ENCODE results near the gene EEF1AKMT4. TPM values are rescaled to one million over a fixed set of nuclear protein-coding genes. Genes with fewer than 3 reads are reported as not detected.

The EEF1AKMT4 gene
- 5.7 TPM for polyA plus RNA-seq (2012; ENCODE audit: low read depth, missing spikeins)

GRCh38 chr3:184249412-184250166 lies at the start of gene EEF1AKMT4:
Gene EEF1AKMT4, plus strand, starts transcription at chr3:184249672. Its CDS starts 23 bp downstream, at chr3:184249695.
- FAIRE-seq (peak; percentile 92), DNase-seq (ENCODE audit: insufficient read length, low spot score) (peak; percentile 93)
- no peak for TF ChIP-seq TAF1 (IDR thresholded peaks at IDR 0.05; ENCODE audit: low read depth, low read length)
- TF ChIP-seq PAX5 (IDR thresholded peaks at IDR 0.05; ENCODE audit: insufficient read depth, low read length, severe bottlenecking), result peak; percentile 99
- TF ChIP-seq SPI1 (IDR thresholded peaks at IDR 0.05; ENCODE audit: low read depth, low read length), result peak; percentile 47
- no peak for TF ChIP-seq POU2F2 (IDR thresholded peaks at IDR 0.05; ENCODE audit: low read depth, low read length)
- TF ChIP-seq POLR2A (IDR thresholded peaks at IDR 0.05; ENCODE audit: low read depth, low read length), result no peak
- TF ChIP-seq POLR2AphosphoS5 (IDR thresholded peaks at IDR 0.05; ENCODE audit: low read depth, low read length), result no peak

GRCh38 chr3:184200825-184201224 lies 48.6 kb upstream of the EEF1AKMT4 start:
- no peak for TF ChIP-seq POU2F2 (IDR thresholded peaks at IDR 0.05; ENCODE audit: low read depth, low read length)
- TF ChIP-seq POLR2A (IDR thresholded peaks at IDR 0.05; ENCODE audit: low read depth, low read length), result no peak
- no peak for TF ChIP-seq SPI1 (IDR thresholded peaks at IDR 0.05; ENCODE audit: low read depth, low read length)
- TF ChIP-seq POLR2AphosphoS5 (IDR thresholded peaks at IDR 0.05; ENCODE audit: low read depth, low read length), result no peak
- no peak for TF ChIP-seq PAX5 (IDR thresholded peaks at IDR 0.05; ENCODE audit: insufficient read depth, low read length, severe bottlenecking)
- no peak for TF ChIP-seq TAF1 (IDR thresholded peaks at IDR 0.05; ENCODE audit: low read depth, low read length)
- DNase-seq (ENCODE audit: insufficient read length, low spot score), result no peak
- FAIRE-seq, result no peak

- DNase-seq (ENCODE audit: insufficient read length, low spot score), result no peak
- TF ChIP-seq POU2F2 (IDR thresholded peaks at IDR 0.05; ENCODE audit: low read depth, low read length), result no peak
- TF ChIP-seq POLR2A (IDR thresholded peaks at IDR 0.05; ENCODE audit: low read depth, low read length), result no peak
- no peak for TF ChIP-seq POLR2AphosphoS5 (IDR thresholded peaks at IDR 0.05; ENCODE audit: low read depth, low read length)
- TF ChIP-seq TAF1 (IDR thresholded peaks at IDR 0.05; ENCODE audit: low read depth, low read length), result no peak
- no peak for TF ChIP-seq PAX5 (IDR thresholded peaks at IDR 0.05; ENCODE audit: insufficient read depth, low read length, severe bottlenecking)
- FAIRE-seq, result no peak
Observed at GRCh38 chr3:184203526-184203925, 45.9 kb upstream of the EEF1AKMT4 start.

- DNase-seq (ENCODE audit: insufficient read length, low spot score) (no peak), FAIRE-seq (no peak)
- no peak for TF ChIP-seq SPI1 (IDR thresholded peaks at IDR 0.05; ENCODE audit: low read depth, low read length)
Observed at GRCh38 chr3:184209146-184209923, 40.1 kb upstream of the EEF1AKMT4 start.

- TF ChIP-seq PAX5 (IDR thresholded peaks at IDR 0.05; ENCODE audit: insufficient read depth, low read length, severe bottlenecking), result no peak
- TF ChIP-seq POLR2A (IDR thresholded peaks at IDR 0.05; ENCODE audit: low read depth, low read length), result no peak
- no peak for TF ChIP-seq POU2F2 (IDR thresholded peaks at IDR 0.05; ENCODE audit: low read depth, low read length)
- no peak for TF ChIP-seq SPI1 (IDR thresholded peaks at IDR 0.05; ENCODE audit: low read depth, low read length)
- TF ChIP-seq TAF1 (IDR thresholded peaks at IDR 0.05; ENCODE audit: low read depth, low read length), result no peak
- TF ChIP-seq POLR2AphosphoS5 (IDR thresholded peaks at IDR 0.05; ENCODE audit: low read depth, low read length), result no peak
- no peak for FAIRE-seq
- DNase-seq (ENCODE audit: insufficient read length, low spot score), result no peak
Observed at GRCh38 chr3:184211297-184211696, 38.2 kb upstream of the EEF1AKMT4 start.

GRCh38 chr3:184211718-184212117 lies 37.8 kb upstream of the EEF1AKMT4 start:
- FAIRE-seq (no peak), DNase-seq (ENCODE audit: insufficient read length, low spot score) (no peak)
- TF ChIP-seq PAX5 (IDR thresholded peaks at IDR 0.05; ENCODE audit: insufficient read depth, low read length, severe bottlenecking) (no peak), POU2F2 (IDR thresholded peaks at IDR 0.05; ENCODE audit: low read depth, low read length) (no peak), SPI1 (IDR thresholded peaks at IDR 0.05; ENCODE audit: low read depth, low read length) (no peak), POLR2A (IDR thresholded peaks at IDR 0.05; ENCODE audit: low read depth, low read length) (no peak), TAF1 (IDR thresholded peaks at IDR 0.05; ENCODE audit: low read depth, low read length) (no peak), POLR2AphosphoS5 (IDR thresholded peaks at IDR 0.05; ENCODE audit: low read depth, low read length) (no peak)

GRCh38 chr3:184218814-184219213 lies 30.7 kb upstream of the EEF1AKMT4 start:
- TF ChIP-seq POU2F2 (IDR thresholded peaks at IDR 0.05; ENCODE audit: low read depth, low read length) (no peak), PAX5 (IDR thresholded peaks at IDR 0.05; ENCODE audit: insufficient read depth, low read length, severe bottlenecking) (no peak)
- no peak for FAIRE-seq
- no peak for DNase-seq (ENCODE audit: insufficient read length, low spot score)

GRCh38 chr3:184222521-184222920 lies 27.0 kb upstream of the EEF1AKMT4 start:
- DNase-seq (ENCODE audit: insufficient read length, low spot score) (no peak), FAIRE-seq (no peak)
- TF ChIP-seq TAF1 (IDR thresholded peaks at IDR 0.05; ENCODE audit: low read depth, low read length) (no peak), SPI1 (IDR thresholded peaks at IDR 0.05; ENCODE audit: low read depth, low read length) (no peak), POLR2A (IDR thresholded peaks at IDR 0.05; ENCODE audit: low read depth, low read length) (no peak), PAX5 (IDR thresholded peaks at IDR 0.05; ENCODE audit: insufficient read depth, low read length, severe bottlenecking) (no peak), POLR2AphosphoS5 (IDR thresholded peaks at IDR 0.05; ENCODE audit: low read depth, low read length) (no peak), POU2F2 (IDR thresholded peaks at IDR 0.05; ENCODE audit: low read depth, low read length) (no peak)

- TF ChIP-seq POLR2A (IDR thresholded peaks at IDR 0.05; ENCODE audit: low read depth, low read length) (no peak), POU2F2 (IDR thresholded peaks at IDR 0.05; ENCODE audit: low read depth, low read length) (no peak), TAF1 (IDR thresholded peaks at IDR 0.05; ENCODE audit: low read depth, low read length) (no peak), POLR2AphosphoS5 (IDR thresholded peaks at IDR 0.05; ENCODE audit: low read depth, low read length) (no peak), SPI1 (IDR thresholded peaks at IDR 0.05; ENCODE audit: low read depth, low read length) (no peak), PAX5 (IDR thresholded peaks at IDR 0.05; ENCODE audit: insufficient read depth, low read length, severe bottlenecking) (no peak)
- DNase-seq (ENCODE audit: insufficient read length, low spot score) (no peak), FAIRE-seq (no peak)
Observed at GRCh38 chr3:184223946-184224345, 25.5 kb upstream of the EEF1AKMT4 start.
